Measurements from ENCODE around the gene S100A3. TPM values are rescaled to one million over a fixed set of nuclear protein-coding genes. Genes with fewer than 3 reads are reported as not detected.

Gene S100A3
- total and polyA plus RNA-seq, 8 donors: 0.20 to 7.7 (median 1.2) TPM; not detected in 4

- TF ChIP-seq CTCF (IDR thresholded peaks at IDR 0.05): no peak
- Histone ChIP-seq H3K27ac (peak overlapping the region in 1 of 2 donors; percentile 73), H3K27me3 (no peaks in the 10 kb centered on the region), H3K9me3 (no peaks in the 10 kb centered on the region), H3K4me3 (no peak overlapping the region), H3K4me1 (peaks cover 28 to 90% of the 10 kb centered on the region in 2 donors), H3K36me3 (peaks cover 0 to 20% of the 10 kb centered on the region in 2 donors)
- intact Hi-C loops (cut with DNase I): no loop called here
- ATAC-seq: no peak
- peak in 1 of 4 donors; percentile 19 for DNase-seq
These were observed 1.2 kb downstream of the S100A3 start for GRCh38 chr1:153547560-153548551.

- Histone ChIP-seq H3K36me3 (peaks cover 0 to 23% of the 10 kb centered on the region in 2 donors), H3K4me3 (peak overlapping the region in 1 of 2 donors; percentile 66), H3K4me1 (peaks cover 28 to 99% of the 10 kb centered on the region in 2 donors), H3K9me3 (no peaks in the 10 kb centered on the region), H3K27me3 (no peaks in the 10 kb centered on the region), H3K27ac (peak overlapping the region in 1 of 2 donors; percentile 95)
- no peak for TF ChIP-seq CTCF (IDR thresholded peaks at IDR 0.05)
- DNase-seq (no peak), ATAC-seq (no peak)
- intact Hi-C loops (cut with DNase I): no loop called here
These were observed 2.1 kb downstream of the S100A3 start for GRCh38 chr1:153546796-153547559.

- peaks cover 28 to 100% of the 10 kb centered on the region in 2 donors for H3K4me1 ChIP-seq
- intact Hi-C loops (cut with DNase I): no loop called here
- no peaks in the 10 kb centered on the region for H3K27me3 ChIP-seq
- TF ChIP-seq CTCF (IDR thresholded peaks at IDR 0.05): no peak
- H3K9me3 ChIP-seq: no peaks in the 10 kb centered on the region
- H3K4me3 ChIP-seq: peak overlapping the region in 1 of 2 donors; percentile 66
- DNase-seq (no peak), ATAC-seq (no peak)
- peak overlapping the region; percentile 88 to 95 for H3K27ac ChIP-seq
- peaks cover 0 to 23% of the 10 kb centered on the region in 2 donors for H3K36me3 ChIP-seq
These were observed 2.7 kb downstream of the S100A3 start for GRCh38 chr1:153546371-153546770.

GRCh38 chr1:153545067-153546055 is 3.7 kb downstream of the S100A3 start, which contains the start of gene S100A4:
Gene S100A4 (minus strand): TSS chr1:153545806. CDS start chr1:153544794, 1,012 bp downstream.
- DNase-seq (peak; percentile 66 to 97 (median 93)), ATAC-seq (peak; percentile 92)
- no peak for TF ChIP-seq CTCF (IDR thresholded peaks at IDR 0.05)
- Histone ChIP-seq H3K27ac (peak within 1 kb of the TSS; percentile 88 to 95), H3K4me3 (peak within 1 kb of the TSS; percentile 31 to 66), H3K9me3 (no peaks in the 10 kb centered on the region), H3K4me1 (peaks cover 28 to 100% of the 10 kb centered on the region in 2 donors), H3K27me3 (no peaks in the 10 kb centered on the region), H3K36me3 (peaks cover 0 to 23% of the 10 kb centered on the region in 2 donors)
- intact Hi-C loops (cut with DNase I): no loop called here
